ENCODE measurements around the gene DUSP22.

The DUSP22 gene

DNA sequence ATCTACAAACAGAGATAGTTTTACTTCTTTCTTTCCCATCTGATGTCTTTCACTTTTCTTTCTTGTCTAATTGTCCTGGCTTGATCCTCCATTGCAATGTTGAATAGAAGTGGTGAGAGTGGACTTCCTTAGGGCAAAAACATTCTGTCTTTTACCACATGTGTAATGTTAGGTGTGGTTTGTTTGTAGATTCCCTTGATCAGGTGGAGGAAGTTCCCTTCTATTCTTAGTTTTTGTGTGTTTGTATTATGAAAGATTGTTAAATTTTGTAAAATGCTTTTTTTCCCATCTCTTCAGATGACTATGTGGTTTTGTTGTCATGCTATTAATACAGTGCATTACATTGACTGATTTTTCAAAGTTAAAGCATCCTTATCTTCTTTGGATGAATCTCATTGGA lies 41.6 kb upstream of the DUSP22 start:
- Histone ChIP-seq H2BK120ac (ENCODE audit: insufficient read depth, low read length, poor library complexity) (no peak overlapping the region), H3K9me3 (ENCODE audit: insufficient read depth, low read depth, low read length) (no peaks in the 10 kb centered on the region), H3K27ac (ENCODE audit: low read depth, low read length) (no peak overlapping the region), H4K8ac (ENCODE audit: low read depth, low read length) (no peak overlapping the region), H2BK12ac (ENCODE audit: low read length) (no peak overlapping the region), H3K4me1 (ENCODE audit: control insufficient read depth in 1 of 2, insufficient read depth in 2 of 2, low read length in 2 of 2) (no peaks in the 10 kb centered on the region), H3K79me1 (ENCODE audit: low read length) (no peaks in the 10 kb centered on the region), H3K18ac (ENCODE audit: low read length) (no peak overlapping the region), H3K79me2 (ENCODE audit: control insufficient read depth, insufficient read depth, low read length, poor library complexity) (no peaks in the 10 kb centered on the region), H3K27me3 (ENCODE audit: insufficient read depth, low read length) (no peaks in the 10 kb centered on the region), H4K91ac (ENCODE audit: low read depth, low read length) (no peak overlapping the region), H3K4me3 (ENCODE audit: low read depth, low read length) (no peak overlapping the region), H2AK5ac (ENCODE audit: low read length) (no peak overlapping the region), H3K4me2 (ENCODE audit: low read length) (no peak overlapping the region), H4K12ac (ENCODE audit: low read depth, low read length) (no peak overlapping the region), H3K36me3 (ENCODE audit: control insufficient read depth in 1 of 2, insufficient read depth in 2 of 2, low read length in 2 of 2) (no peaks in the 10 kb centered on the region), H2AFZ (ENCODE audit: insufficient read depth, low read length, poor library complexity) (no peak overlapping the region), H3K9ac (ENCODE audit: low read length) (no peak overlapping the region), H3K14ac (ENCODE audit: low read length) (no peak overlapping the region), H3K4ac (ENCODE audit: low read depth, low read length) (no peak overlapping the region), H3K23ac (ENCODE audit: low read length) (no peak overlapping the region), H2BK5ac (ENCODE audit: low read depth, low read length, poor library complexity) (no peak overlapping the region)
- DNase-seq: no peak

DNA sequence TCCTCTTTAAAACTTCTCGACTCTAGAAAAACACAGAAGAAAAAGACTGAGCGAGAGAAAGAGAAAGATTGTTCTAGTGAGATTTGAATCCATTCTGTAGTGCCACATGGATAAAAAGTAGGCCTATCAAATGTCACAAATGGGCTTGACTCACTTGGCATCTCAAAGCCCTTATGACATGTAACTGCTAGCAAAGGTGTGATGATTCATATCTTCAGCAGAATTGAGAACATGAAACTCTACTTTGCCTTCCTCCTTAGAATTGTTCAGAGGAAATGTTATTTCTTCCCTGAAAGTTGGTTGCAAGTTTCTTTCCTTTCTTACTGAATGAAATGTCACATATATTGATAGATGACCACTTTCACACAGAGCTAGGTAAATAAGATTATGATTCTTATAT lies 40.4 kb upstream of the DUSP22 start:
- H2BK5ac ChIP-seq (ENCODE audit: low read depth, low read length, poor library complexity): no peak overlapping the region
- no peaks in the 10 kb centered on the region for H3K4me1 ChIP-seq (ENCODE audit: control insufficient read depth in 1 of 2, insufficient read depth in 2 of 2, low read length in 2 of 2)
- no peak overlapping the region for H3K27ac ChIP-seq (ENCODE audit: low read depth, low read length)
- no peak overlapping the region for H3K18ac ChIP-seq (ENCODE audit: low read length)
- no peak for DNase-seq
- H3K4me3 ChIP-seq (ENCODE audit: low read depth, low read length): no peak overlapping the region
- no peaks in the 10 kb centered on the region for H3K36me3 ChIP-seq (ENCODE audit: control insufficient read depth in 1 of 2, insufficient read depth in 2 of 2, low read length in 2 of 2)
- no peak overlapping the region for H4K12ac ChIP-seq (ENCODE audit: low read depth, low read length)
- H3K23ac ChIP-seq (ENCODE audit: low read length): no peak overlapping the region
- no peak overlapping the region for H4K8ac ChIP-seq (ENCODE audit: low read depth, low read length)
- no peak overlapping the region for H4K91ac ChIP-seq (ENCODE audit: low read depth, low read length)
- H3K79me2 ChIP-seq (ENCODE audit: control insufficient read depth, insufficient read depth, low read length, poor library complexity): no peaks in the 10 kb centered on the region
- no peak overlapping the region for H2BK120ac ChIP-seq (ENCODE audit: insufficient read depth, low read length, poor library complexity)
- no peak overlapping the region for H3K9ac ChIP-seq (ENCODE audit: low read length)
- no peak overlapping the region for H3K4ac ChIP-seq (ENCODE audit: low read depth, low read length)
- no peak overlapping the region for H2AFZ ChIP-seq (ENCODE audit: insufficient read depth, low read length, poor library complexity)
- no peaks in the 10 kb centered on the region for H3K9me3 ChIP-seq (ENCODE audit: insufficient read depth, low read depth, low read length)
- H2AK5ac ChIP-seq (ENCODE audit: low read length): no peak overlapping the region
- no peak overlapping the region for H3K4me2 ChIP-seq (ENCODE audit: low read length)
- WGBS (ENCODE audit: extremely low coverage, insufficient coverage, insufficient read length): no CpG with 5 or more reads among the region's 2 CpGs
- no peak overlapping the region for H2BK12ac ChIP-seq (ENCODE audit: low read length)
- no peak overlapping the region for H3K14ac ChIP-seq (ENCODE audit: low read length)
- no peaks in the 10 kb centered on the region for H3K79me1 ChIP-seq (ENCODE audit: low read length)
- no peaks in the 10 kb centered on the region for H3K27me3 ChIP-seq (ENCODE audit: insufficient read depth, low read length)

DNA sequence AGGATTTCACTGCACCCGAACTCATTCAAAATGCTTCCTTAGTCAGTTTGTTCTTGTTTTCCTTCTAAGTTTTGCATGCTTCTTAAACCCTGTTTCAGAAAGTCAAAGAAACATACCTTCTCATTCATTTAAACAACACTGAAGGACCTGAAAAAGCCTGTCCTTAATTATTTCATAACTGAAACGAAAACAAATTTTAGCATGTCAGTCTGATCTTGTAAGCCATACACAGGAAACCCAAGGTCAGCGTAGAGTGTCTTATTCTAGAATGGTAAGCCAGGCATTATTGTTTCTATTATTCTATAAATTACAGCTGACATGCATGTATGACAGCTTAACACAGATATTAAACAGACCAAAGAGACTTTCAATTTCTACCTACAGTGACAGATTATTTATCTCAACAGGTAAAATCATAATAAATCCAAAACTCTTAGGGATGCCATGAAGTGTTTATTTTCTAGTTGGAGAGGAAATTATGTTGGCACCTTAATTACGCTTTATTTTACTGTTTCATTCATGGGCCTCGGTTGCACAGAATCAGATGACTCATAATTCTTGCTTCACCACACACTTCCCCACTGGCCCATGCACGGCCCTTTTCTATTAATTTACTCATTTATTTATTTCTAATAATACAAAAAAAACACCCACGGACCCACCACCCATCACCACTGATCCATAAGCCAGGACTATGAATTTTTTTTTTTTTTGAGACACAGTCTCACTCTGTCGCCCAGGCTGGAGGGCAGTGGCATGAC lies 39.3 kb upstream of the DUSP22 start:
- Histone ChIP-seq H3K9ac (ENCODE audit: low read length) (no peak overlapping the region), H3K9me3 (ENCODE audit: insufficient read depth, low read depth, low read length) (peaks cover 1% of the 10 kb centered on the region), H3K27me3 (ENCODE audit: insufficient read depth, low read length) (no peaks in the 10 kb centered on the region), H2BK5ac (ENCODE audit: low read depth, low read length, poor library complexity) (no peak overlapping the region), H3K23ac (ENCODE audit: low read length) (no peak overlapping the region), H3K27ac (ENCODE audit: low read depth, low read length) (no peak overlapping the region), H3K14ac (ENCODE audit: low read length) (no peak overlapping the region), H3K4me2 (ENCODE audit: low read length) (no peak overlapping the region), H2BK12ac (ENCODE audit: low read length) (no peak overlapping the region), H3K36me3 (ENCODE audit: control insufficient read depth in 1 of 2, insufficient read depth in 2 of 2, low read length in 2 of 2) (no peaks in the 10 kb centered on the region), H3K4me3 (ENCODE audit: low read depth, low read length) (no peak overlapping the region), H2AFZ (ENCODE audit: insufficient read depth, low read length, poor library complexity) (no peak overlapping the region), H3K4me1 (ENCODE audit: control insufficient read depth in 1 of 2, insufficient read depth in 2 of 2, low read length in 2 of 2) (no peaks in the 10 kb centered on the region), H3K4ac (ENCODE audit: low read depth, low read length) (no peak overlapping the region), H4K8ac (ENCODE audit: low read depth, low read length) (no peak overlapping the region), H2BK120ac (ENCODE audit: insufficient read depth, low read length, poor library complexity) (no peak overlapping the region), H3K18ac (ENCODE audit: low read length) (no peak overlapping the region), H3K79me2 (ENCODE audit: control insufficient read depth, insufficient read depth, low read length, poor library complexity) (no peaks in the 10 kb centered on the region), H2AK5ac (ENCODE audit: low read length) (no peak overlapping the region), H4K91ac (ENCODE audit: low read depth, low read length) (no peak overlapping the region), H3K79me1 (ENCODE audit: low read length) (no peaks in the 10 kb centered on the region), H4K12ac (ENCODE audit: low read depth, low read length) (no peak overlapping the region)
- DNase-seq: peak in 1 of 2 donors; percentile 16
- 100% methylated on average over 2 of the region's 8 CpGs for WGBS (ENCODE audit: extremely low coverage, insufficient coverage, insufficient read length)

DNA sequence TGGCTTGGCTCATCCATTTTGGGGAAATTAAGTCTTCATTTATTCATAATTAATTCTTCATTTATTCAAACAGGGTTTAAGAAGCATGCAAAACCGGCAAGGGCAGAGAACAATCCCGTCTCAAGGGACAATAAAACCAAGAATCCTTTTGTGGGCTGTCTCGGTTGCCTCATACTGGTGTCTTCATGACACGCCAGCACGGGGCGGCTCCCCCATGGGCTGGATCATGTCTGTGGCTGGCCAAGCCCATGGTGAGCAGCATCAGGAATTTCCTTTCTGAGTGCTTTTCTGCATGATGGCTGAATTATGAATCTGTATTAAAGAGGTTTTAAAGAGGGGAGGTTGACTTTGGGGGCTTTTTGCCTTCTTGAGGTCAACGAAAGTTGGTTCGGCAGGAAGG lies 38.3 kb upstream of the DUSP22 start:
- H2AFZ ChIP-seq (ENCODE audit: insufficient read depth, low read length, poor library complexity): no peak overlapping the region
- no peak overlapping the region for H2BK5ac ChIP-seq (ENCODE audit: low read depth, low read length, poor library complexity)
- no peak overlapping the region for H3K4me3 ChIP-seq (ENCODE audit: low read depth, low read length)
- no peak overlapping the region for H2BK120ac ChIP-seq (ENCODE audit: insufficient read depth, low read length, poor library complexity)
- no peak overlapping the region for H2AK5ac ChIP-seq (ENCODE audit: low read length)
- no peaks in the 10 kb centered on the region for H3K79me2 ChIP-seq (ENCODE audit: control insufficient read depth, insufficient read depth, low read length, poor library complexity)
- no peak overlapping the region for H3K9ac ChIP-seq (ENCODE audit: low read length)
- H3K4me1 ChIP-seq (ENCODE audit: control insufficient read depth in 1 of 2, insufficient read depth in 2 of 2, low read length in 2 of 2): no peaks in the 10 kb centered on the region
- no peak overlapping the region for H4K8ac ChIP-seq (ENCODE audit: low read depth, low read length)
- H3K18ac ChIP-seq (ENCODE audit: low read length): no peak overlapping the region
- H3K9me3 ChIP-seq (ENCODE audit: insufficient read depth, low read depth, low read length): peaks cover 5% of the 10 kb centered on the region
- H4K12ac ChIP-seq (ENCODE audit: low read depth, low read length): no peak overlapping the region
- no peak overlapping the region for H3K14ac ChIP-seq (ENCODE audit: low read length)
- H3K27ac ChIP-seq (ENCODE audit: low read depth, low read length): no peak overlapping the region
- no CpG with 5 or more reads among the region's 8 CpGs for WGBS (ENCODE audit: extremely low coverage, insufficient coverage, insufficient read length)
- no peaks in the 10 kb centered on the region for H3K36me3 ChIP-seq (ENCODE audit: control insufficient read depth in 1 of 2, insufficient read depth in 2 of 2, low read length in 2 of 2)
- H3K23ac ChIP-seq (ENCODE audit: low read length): no peak overlapping the region
- no peaks in the 10 kb centered on the region for H3K79me1 ChIP-seq (ENCODE audit: low read length)
- H3K4ac ChIP-seq (ENCODE audit: low read depth, low read length): no peak overlapping the region
- no peaks in the 10 kb centered on the region for H3K27me3 ChIP-seq (ENCODE audit: insufficient read depth, low read length)
- no peak for DNase-seq
- no peak overlapping the region for H3K4me2 ChIP-seq (ENCODE audit: low read length)
- H4K91ac ChIP-seq (ENCODE audit: low read depth, low read length): no peak overlapping the region
- H2BK12ac ChIP-seq (ENCODE audit: low read length): no peak overlapping the region
